Measurements from ENCODE around the gene FAAP20.

GRCh38 chr1:2224631-2225428 lies 30.3 kb upstream of the FAAP20 start:
- TF ChIP-seq CTCF (IDR thresholded peaks at IDR 0.05), result no peak
- no peak for TF ChIP-seq POLR2A (IDR thresholded peaks at IDR 0.05)

Data from Peyer's patch (tissue), 4 donors.